Measurements from ENCODE around the gene RARB.

DNA sequence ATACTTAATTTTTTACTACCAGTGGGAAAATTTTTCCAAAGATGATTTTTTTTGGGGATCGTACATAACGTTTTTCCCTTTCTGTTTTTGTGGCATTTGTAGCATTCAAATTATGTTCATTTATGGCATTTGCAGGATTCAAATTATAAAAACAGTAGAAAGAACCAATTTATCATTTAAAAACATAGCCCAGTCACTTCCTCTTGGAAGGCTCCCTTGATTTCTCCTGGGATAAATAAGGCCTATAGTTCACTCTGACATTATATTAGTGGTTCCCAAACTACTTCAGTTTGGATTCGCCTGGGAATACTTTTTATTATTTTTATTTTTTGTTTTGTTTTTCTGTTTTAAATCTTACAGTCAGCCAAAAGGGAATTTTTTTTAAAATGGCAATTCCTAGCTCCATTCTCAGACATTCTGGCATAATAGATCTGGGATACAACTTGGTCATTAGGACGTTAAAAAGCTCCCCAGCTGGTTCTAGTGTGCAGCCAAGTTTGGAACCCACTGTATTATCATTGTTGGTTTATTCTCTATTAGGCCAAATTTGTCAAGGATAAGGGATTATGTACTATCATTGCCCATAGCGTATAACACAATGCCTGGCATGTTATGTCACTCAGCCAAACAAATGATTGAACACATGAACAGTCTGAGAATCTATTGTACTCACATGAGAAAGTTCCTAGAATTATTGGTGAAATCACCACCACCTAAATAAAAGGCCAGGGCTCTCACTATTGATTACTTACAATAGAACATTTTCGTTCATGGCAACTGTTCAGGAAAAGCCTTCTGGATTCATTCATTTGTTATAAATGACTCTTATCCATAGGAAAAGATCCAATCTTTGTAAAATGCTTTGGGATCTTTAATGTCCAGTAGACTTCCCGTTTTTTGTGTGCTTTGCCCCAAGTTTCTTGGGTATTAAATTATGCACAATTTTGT lies 28.9 kb downstream of the RARB start:
- TF ChIP-seq, protein P1, sequence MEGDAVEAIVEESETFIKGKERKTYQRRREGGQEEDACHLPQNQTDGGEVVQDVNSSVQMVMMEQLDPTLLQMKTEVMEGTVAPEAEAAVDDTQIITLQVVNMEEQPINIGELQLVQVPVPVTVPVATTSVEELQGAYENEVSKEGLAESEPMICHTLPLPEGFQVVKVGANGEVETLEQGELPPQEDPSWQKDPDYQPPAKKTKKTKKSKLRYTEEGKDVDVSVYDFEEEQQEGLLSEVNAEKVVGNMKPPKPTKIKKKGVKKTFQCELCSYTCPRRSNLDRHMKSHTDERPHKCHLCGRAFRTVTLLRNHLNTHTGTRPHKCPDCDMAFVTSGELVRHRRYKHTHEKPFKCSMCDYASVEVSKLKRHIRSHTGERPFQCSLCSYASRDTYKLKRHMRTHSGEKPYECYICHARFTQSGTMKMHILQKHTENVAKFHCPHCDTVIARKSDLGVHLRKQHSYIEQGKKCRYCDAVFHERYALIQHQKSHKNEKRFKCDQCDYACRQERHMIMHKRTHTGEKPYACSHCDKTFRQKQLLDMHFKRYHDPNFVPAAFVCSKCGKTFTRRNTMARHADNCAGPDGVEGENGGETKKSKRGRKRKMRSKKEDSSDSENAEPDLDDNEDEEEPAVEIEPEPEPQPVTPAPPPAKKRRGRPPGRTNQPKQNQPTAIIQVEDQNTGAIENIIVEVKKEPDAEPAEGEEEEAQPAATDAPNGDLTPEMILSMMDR (IDR thresholded peaks at IDR 0.05; ENCODE audit: low read length) = no peak
- TF ChIP-seq EZH2 (IDR thresholded peaks at IDR 0.05; ENCODE audit: borderline replicate concordance, low read length) = no peak
